Gastrocnemius medialis (tissue), 4 donors: ENCODE results near the gene RBM33. TPM values are rescaled to one million over a fixed set of nuclear protein-coding genes. Genes with fewer than 3 reads are reported as not detected.

Experiments
- ATAC-seq, 2 donors: fragments of 150-250 bp; one replicate each; pipeline ENCODE4 v1.9.1; 2016
- DNase-seq, 2 donors: peaks; one replicate each; pipeline ENCODE4 v3.0.0-alpha.2; 2019
- H3K27ac ChIP-seq, 4 donors: fragments of 200-600 bp; sonication (generic); 1 replicate in 1 of 4; 2 replicates in 3 of 4; pipeline ENCODE4 v1.5.1; 2016 to 2018; ENCODE audit warnings: mild to moderate bottlenecking in 2 of 4, moderate library complexity in 1 of 4
- H3K27me3 ChIP-seq, 3 donors: fragments of 200-600 bp; sonication (generic) in 2 of 3; 1 replicate in 1 of 3; 2 replicates in 2 of 3; pipeline versions ENCODE4 v1.5.1 to v1.6.0; 2016 to 2019; ENCODE audit warnings: mild to moderate bottlenecking in 1 of 3, moderate library complexity in 1 of 3
- H3K36me3 ChIP-seq, 2 donors: fragments of 200-600 bp; sonication (generic) in 1 of 2; one replicate each; pipeline ENCODE4 v1.5.1; 2017 to 2018
- H3K4me1 ChIP-seq, 2 donors: fragments of 200-600 bp; sonication (generic) in 1 of 2; one replicate each; pipeline ENCODE4 v1.5.1; 2016 to 2017; ENCODE audit warnings: mild to moderate bottlenecking in 2 of 2
- H3K4me3 ChIP-seq, 4 donors: fragments of 200-600 bp; sonication (generic) in 3 of 4; 1 replicate in 1 of 4; 2 replicates in 3 of 4; pipeline ENCODE4 v1.5.1; 2016 to 2019; ENCODE audit warnings: mild to moderate bottlenecking in 2 of 4
- H3K9me3 ChIP-seq, 3 donors: fragments of 200-600 bp; sonication (generic) in 2 of 3; 1 replicate in 1 of 3; 2 replicates in 2 of 3; pipeline ENCODE4 v1.5.1; 2016 to 2019
- CTCF ChIP-seq, 5 experiments: fragments of 450-650 bp in 3 of 5; fragments of 200-600 bp in 2 of 5; sonication (generic) in 2 of 5; IDR thresholded peaks in 4 of 5; conservative IDR thresholded peaks in 1 of 5; 1 replicate in 4 of 5; 2 replicates in 1 of 5; pipeline ENCODE4 v1.5.1; 2016 to 2019; ENCODE audit warnings: antibody characterized with exemption in 5 of 5, mild to moderate bottlenecking in 3 of 5, moderate library complexity in 3 of 5
- POLR2A ChIP-seq, 2 donors: fragments of 450-650 bp; IDR thresholded peaks; one replicate each; pipeline ENCODE4 v1.6.1; 2017; ENCODE audit warnings: antibody characterized with exemption in 2 of 2, mild to moderate bottlenecking in 2 of 2, moderate library complexity in 2 of 2
- in situ Hi-C, 4 donors: fragments of 200-750 bp; cut with MboI; loops; one replicate each; pipeline versions ENCODE4 v1.15.0 to v1.8.0; 2017; ENCODE audit warnings: low sequenced_read_pairs in 4 of 4
- intact Hi-C: fragments of 100-400 bp; cut with DNase I; formaldehyde crosslinking; loops from one replicate; pipeline ENCODE4 v1.15.1; 2023; ENCODE audit warnings: low total_unique reads
- total RNA-seq, 4 donors: library from RNA; depleted of rRNA; stranded (reverse); fragments of >200 nt; gene quantifications; one replicate each; pipeline versions ENCODE4 v1.1.0 to v1.2.3, GENCODE V29; 2016

RBM33 gene
- total RNA-seq, 4 donors from 2014 or later, result 16.6 to 30.0 (median 28.1) TPM

GRCh38 chr7:155674556-155674955 is 30.1 kb downstream of the RBM33 start:
- ATAC-seq (no peak), DNase-seq (no peak)
- Histone ChIP-seq H3K9me3 (no peaks in the 10 kb centered on the region), H3K36me3 (no peaks in the 10 kb centered on the region), H3K4me3 (no peak overlapping the region), H3K27ac (no peak overlapping the region), H3K4me1 (peaks cover 21 to 24% of the 10 kb centered on the region in 2 donors), H3K27me3 (no peaks in the 10 kb centered on the region)
- TF ChIP-seq CTCF (IDR thresholded peaks at IDR 0.05 in 4 of 5, conservative IDR thresholded peaks at IDR 0.05 in 1 of 5), result no peak
- no peak for TF ChIP-seq POLR2A (IDR thresholded peaks at IDR 0.05)
- intact Hi-C loops (no loop called here), in situ Hi-C loops (no loop called here)

- Histone ChIP-seq H3K27ac (no peak overlapping the region), H3K9me3 (no peaks in the 10 kb centered on the region), H3K27me3 (no peaks in the 10 kb centered on the region), H3K4me3 (no peak overlapping the region), H3K4me1 (peaks cover 11 to 16% of the 10 kb centered on the region in 2 donors), H3K36me3 (peaks cover 0 to 7% of the 10 kb centered on the region in 2 donors)
- no peak for TF ChIP-seq CTCF (IDR thresholded peaks at IDR 0.05 in 4 of 5, conservative IDR thresholded peaks at IDR 0.05 in 1 of 5)
- no peak for TF ChIP-seq POLR2A (IDR thresholded peaks at IDR 0.05)
- in situ Hi-C loops, result no loop called here
- no peak for ATAC-seq
- intact Hi-C loops, result no loop called here
- no peak for DNase-seq
Measured at GRCh38 chr7:155676052-155676451, 31.6 kb downstream of the RBM33 start.

GRCh38 chr7:155677688-155678087 is 33.2 kb downstream of the RBM33 start:
- TF ChIP-seq POLR2A (IDR thresholded peaks at IDR 0.05), result no peak
- TF ChIP-seq CTCF (IDR thresholded peaks at IDR 0.05 in 4 of 5, conservative IDR thresholded peaks at IDR 0.05 in 1 of 5), result no peak

GRCh38 chr7:155680124-155680523 is 35.7 kb downstream of the RBM33 start:
- Histone ChIP-seq H3K27ac (no peak overlapping the region), H3K27me3 (no peaks in the 10 kb centered on the region), H3K4me3 (no peak overlapping the region), H3K4me1 (peaks cover 13 to 20% of the 10 kb centered on the region in 2 donors), H3K36me3 (peaks cover 0 to 8% of the 10 kb centered on the region in 2 donors), H3K9me3 (no peaks in the 10 kb centered on the region)
- TF ChIP-seq CTCF (IDR thresholded peaks at IDR 0.05 in 4 of 5, conservative IDR thresholded peaks at IDR 0.05 in 1 of 5), result no peak
- no peak for TF ChIP-seq POLR2A (IDR thresholded peaks at IDR 0.05)
- DNase-seq (no peak), ATAC-seq (no peak)
- intact Hi-C loops (no loop called here), in situ Hi-C loops (no loop called here)

More at GRCh38 chr7:155677688-155678087, 33.2 kb downstream of the RBM33 start:
- intact Hi-C loops, result no loop called here
- H3K27me3 ChIP-seq, result no peaks in the 10 kb centered on the region
- peaks cover 0 to 8% of the 10 kb centered on the region in 2 donors for H3K36me3 ChIP-seq
- no peak overlapping the region for H3K27ac ChIP-seq
- no peak for DNase-seq
- H3K9me3 ChIP-seq, result no peaks in the 10 kb centered on the region
- in situ Hi-C loops, result no loop called here
- H3K4me1 ChIP-seq, result peaks cover 3 to 12% of the 10 kb centered on the region in 2 donors
- H3K4me3 ChIP-seq, result no peak overlapping the region
- ATAC-seq, result no peak

GRCh38 chr7:155680864-155681263 is 36.4 kb downstream of the RBM33 start:
- in situ Hi-C loops, result no loop called here
- Histone ChIP-seq H3K27ac (no peak overlapping the region), H3K36me3 (peaks cover 0 to 8% of the 10 kb centered on the region in 2 donors), H3K4me1 (peaks cover 13 to 20% of the 10 kb centered on the region in 2 donors), H3K27me3 (no peaks in the 10 kb centered on the region), H3K9me3 (no peaks in the 10 kb centered on the region), H3K4me3 (no peak overlapping the region)
- ATAC-seq (no peak), DNase-seq (no peak)
- TF ChIP-seq POLR2A (IDR thresholded peaks at IDR 0.05) (no peak), CTCF (IDR thresholded peaks at IDR 0.05 in 4 of 5, conservative IDR thresholded peaks at IDR 0.05 in 1 of 5) (no peak)
- intact Hi-C loops, result no loop called here
